GM19099 (cell line): ENCODE measurements around the gene STIMATE.

Experiments
- POLR2A ChIP-seq: IDR thresholded peaks from 3 replicates; pipeline ENCODE4 v1.6.1; 2011; ENCODE audit warnings: low read depth; ENCODE audit not compliant: insufficient read length; ENCODE audit errors: extremely low read depth

Gene STIMATE

DNA sequence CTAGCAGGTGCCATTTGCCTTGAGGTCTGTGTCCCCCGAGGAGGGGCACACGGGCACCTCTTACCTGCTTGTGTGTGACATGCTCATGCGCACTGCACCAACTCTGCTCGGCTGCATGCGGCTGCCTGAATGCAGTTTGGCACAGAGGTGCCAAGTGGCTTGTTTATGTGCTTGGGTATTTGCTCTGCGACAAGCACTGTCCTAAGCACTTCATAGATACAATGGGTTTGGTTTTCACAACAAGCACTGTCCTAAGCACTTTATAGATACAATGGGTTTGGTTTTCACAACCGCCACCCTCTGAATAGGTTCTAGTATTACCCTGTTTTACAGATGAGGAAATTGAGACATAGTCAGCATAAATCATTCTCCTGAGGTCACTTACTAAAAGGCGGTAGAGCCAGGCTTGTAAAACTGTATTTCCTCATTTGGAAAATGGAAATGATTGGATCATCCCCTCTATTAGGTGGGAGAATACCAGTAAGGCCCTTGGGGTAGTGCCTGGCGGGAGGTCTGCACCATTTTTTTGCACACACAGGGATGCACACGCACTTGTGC, 67.4 kb downstream of the STIMATE start:
- no peak for TF ChIP-seq POLR2A

DNA sequence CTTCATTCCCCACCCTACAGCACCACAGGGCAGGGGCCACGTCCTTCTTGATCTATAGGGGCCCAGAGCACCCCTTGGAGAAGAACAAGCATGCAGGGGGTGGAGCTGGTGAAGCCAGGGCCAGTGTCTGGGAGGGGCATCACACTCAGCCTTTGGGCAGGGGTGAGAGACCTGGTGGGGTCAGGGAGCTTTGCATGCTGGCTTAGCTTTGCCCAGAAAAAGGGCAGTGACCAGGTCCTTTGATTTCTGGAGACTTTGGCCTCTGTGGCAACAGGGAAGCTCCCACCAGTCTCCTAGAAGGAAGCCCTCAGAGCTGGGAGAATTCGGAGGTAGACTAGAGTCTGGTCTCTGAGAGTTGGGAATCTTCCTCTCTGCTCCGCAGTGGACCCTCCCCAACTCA, 67.9 kb downstream of the STIMATE start:
- TF ChIP-seq POLR2A: no peak

DNA sequence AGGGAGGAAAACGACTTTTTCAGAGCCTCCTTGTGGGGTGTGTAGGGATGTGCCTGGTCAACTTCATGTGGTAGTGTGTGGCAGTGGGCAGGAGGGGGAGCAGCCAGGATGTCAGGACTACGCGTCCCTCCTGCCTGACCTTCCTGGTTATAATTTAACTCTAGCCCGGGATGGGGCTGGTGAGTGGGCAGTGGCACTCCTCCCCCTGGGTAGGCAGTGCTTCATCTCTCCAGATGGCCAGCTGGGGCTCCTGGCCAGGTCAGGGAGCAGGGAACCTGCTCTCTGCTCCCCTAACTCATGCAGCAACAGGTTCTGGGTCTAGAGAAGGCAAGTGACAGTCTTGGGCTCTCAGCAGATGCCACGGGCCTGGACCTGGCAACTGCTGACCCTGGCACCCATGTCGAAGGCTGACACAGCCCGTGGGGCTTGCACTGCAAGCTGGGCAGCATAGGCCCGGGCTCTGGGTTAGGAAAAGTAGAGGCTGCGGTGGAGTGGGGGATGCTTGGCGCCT, 69.4 kb downstream of the STIMATE start:
- TF ChIP-seq POLR2A: no peak

DNA sequence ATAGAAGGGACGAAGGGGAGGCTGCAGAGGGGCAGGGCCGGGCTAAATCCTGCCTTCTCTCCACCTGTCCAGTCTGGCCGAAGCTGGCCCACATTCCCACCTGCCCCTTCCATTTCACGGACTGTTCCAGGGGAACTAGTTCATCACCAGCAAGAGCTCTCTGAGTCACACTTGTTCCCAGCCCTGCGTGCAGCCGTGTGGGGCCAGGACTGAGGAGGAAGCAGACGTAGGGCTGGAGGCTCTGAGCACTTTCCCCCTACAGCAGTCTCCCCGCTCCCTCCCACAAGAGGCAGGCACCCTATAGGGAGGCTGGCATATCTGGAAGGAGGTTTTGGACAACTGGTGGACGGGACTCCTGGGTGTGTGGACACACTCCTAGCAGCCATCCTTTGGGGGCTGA, 69.9 kb downstream of the STIMATE start:
- no peak for TF ChIP-seq POLR2A

DNA sequence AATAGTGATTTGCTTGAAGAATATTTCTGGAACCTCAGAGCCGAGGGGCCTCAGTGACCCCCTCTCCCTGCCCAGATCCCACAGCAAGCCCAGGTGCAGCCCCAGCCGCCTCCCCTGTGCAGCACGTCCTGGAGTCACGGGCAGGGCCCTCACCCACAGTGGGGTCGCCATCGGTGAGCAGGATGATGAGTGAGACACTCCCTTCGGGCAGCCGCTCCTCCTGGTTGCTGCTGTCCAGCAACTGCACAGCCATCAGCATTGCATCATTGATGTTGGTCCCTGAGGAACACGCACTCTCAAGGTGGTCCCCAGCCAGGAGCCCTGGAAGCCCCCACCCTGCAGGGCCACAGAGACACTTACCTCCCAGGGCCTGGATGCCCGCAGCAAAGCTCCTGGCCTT, 73.3 kb downstream of the STIMATE start:
- no peak for TF ChIP-seq POLR2A

DNA sequence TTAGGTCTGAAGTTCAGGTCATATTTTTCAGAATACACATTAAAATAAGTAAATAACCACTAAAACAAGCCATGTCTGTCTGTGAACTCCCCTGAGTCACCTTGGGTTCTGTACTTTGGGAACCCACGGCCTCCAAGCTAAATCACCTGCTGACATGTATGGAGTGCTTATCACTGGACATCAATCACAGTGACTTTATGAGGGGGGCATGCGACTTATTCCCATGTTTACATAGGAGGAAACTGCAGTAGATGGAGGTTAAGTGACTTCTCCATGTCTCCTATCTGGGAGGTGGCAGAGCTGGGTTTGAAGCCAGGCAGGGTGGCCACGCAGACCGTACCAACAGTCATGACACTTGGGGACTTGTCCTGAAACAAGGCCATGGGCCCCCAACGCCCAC, 75.0 kb downstream of the STIMATE start:
- no peak for TF ChIP-seq POLR2A

DNA sequence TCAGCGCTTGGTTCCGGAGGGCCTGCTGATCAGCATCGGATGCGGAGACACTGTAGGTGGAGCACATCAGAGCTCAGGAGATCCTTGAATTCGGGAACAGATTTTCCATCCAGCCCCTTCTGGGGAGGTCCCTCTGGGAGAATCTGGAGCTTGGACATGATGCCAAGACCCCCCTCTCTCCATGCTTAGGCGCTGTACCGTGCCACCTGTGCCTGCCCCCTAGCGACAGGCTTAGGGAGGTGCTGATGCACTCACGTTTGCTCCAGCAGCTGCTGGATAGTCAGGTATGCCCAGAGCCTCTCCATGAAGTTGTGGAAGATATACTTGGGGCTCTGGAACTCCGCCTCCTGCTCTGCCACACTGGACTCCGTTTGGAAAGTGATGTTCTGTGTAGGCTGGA, 76.6 kb downstream of the STIMATE start:
- TF ChIP-seq POLR2A: no peak

DNA sequence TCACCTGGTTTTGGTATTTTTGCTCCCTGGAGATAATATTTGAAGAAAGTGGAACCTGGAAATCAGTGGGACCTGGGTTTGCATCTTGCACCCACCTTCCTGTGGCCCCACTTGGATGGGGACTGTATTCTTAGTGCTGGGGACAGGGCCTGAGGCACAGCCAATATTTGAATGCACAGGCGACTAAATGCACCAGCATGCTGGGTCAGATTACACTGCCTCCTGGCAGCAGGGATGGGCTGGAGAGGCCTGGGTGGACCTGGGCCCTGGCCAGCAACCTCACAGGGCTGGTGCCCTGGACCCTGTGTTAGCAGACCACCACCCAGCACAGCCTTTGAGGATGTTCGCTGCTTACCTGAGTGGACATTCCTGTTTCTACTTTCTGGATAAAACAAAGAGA, 77.4 kb downstream of the STIMATE start:
- TF ChIP-seq POLR2A: no peak

DNA sequence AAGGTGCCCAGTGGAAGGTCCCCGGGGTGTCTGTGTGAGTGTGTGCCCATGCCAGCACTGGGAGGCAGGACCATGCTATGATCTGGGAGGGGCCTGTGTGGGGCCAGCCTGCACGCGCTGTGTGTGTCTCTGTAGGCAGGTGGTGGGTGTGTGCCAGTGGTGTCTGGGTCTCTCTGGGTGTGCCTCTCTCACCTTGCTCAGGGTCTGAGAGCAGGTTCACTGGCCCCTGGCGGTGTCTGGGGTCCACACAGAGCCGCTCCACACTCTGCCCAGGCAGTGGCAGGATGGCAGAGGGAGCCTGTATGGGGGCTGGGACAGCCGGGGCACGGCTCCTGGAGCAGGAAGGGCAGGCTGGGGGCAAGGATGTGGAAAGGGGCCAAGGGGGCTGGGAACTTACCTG, 79.5 kb downstream of the STIMATE start:
- TF ChIP-seq POLR2A: no peak

DNA sequence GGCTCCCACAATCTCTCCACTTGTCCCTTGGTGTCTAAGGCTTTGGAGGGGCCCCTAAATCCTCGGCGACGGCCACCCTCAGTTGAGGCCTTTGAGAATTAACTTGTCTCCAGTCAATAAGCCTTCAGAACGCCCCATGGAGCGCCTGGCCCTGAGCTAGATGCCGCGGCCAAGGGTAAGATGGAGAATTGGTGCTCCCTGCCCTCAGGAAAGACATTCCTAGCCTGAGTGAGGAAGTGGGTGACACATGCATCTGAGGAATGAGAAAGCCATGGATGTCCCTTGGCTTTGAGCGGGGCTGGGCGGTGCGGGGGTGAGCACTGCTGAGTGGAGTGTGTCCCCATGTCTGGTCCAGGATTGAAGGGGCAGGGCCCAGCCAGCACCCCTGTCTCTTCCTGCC, 80.1 kb downstream of the STIMATE start:
- no peak for TF ChIP-seq POLR2A

DNA sequence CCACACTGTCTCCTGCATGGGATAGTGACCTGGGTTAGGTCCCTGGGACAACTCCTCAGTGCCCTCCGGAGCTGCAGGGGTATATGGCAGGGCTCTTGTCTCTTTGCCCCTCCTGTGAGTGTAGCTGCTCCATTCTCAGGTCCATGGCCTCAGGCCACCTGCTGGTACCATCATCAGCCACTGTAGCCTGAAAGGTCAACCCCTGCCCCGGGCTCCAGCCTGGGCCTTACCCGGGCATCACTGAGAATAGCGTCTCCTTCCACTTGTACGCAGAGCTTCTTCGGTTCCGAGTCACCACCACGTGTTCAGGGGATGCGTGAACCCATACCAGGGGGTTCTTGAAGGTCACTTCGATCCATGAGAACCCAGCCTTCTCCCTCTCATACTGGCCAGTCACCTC, 80.7 kb downstream of the STIMATE start:
- no peak for TF ChIP-seq POLR2A

DNA sequence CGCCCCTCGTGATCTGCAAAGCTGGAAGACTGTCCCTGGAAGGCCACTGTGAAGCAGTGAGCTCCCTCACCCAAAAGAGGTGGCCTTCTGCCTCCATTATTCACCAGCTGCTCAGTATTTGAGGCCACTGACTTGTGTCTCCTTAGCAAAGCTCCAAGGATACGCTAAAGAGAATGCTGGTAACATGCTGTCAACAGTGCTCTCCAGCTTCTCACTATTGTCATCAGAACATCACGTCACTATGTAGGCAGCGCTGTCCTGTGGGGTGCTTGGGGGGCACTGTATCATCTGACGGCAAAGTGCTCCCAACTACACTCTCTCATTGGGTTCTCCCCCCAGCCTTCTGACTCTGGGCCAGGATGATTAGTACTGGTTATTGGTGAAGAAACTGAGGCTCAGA, 81.1 kb downstream of the STIMATE start:
- no peak for TF ChIP-seq POLR2A

DNA sequence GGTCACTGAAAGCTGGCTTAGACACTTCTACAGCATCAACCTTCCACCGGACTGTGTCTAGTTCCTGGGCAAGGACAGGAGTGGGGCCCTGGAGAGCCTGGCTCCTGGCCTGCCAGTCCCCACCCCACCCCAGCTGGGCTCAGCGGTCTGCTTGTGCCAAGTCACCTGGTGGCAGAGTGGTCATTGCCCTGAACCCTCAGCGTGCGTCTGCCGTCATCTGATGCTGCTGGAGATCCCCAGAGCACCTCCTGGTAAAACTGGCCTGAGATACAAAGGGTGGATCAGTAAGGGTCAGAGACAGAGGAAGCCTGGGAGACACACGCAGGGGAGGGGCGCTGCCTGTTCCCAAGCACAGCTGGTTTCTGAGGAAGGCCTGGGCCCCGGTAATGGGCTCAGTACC, 83.5 kb downstream of the STIMATE start:
- no peak for TF ChIP-seq POLR2A

DNA sequence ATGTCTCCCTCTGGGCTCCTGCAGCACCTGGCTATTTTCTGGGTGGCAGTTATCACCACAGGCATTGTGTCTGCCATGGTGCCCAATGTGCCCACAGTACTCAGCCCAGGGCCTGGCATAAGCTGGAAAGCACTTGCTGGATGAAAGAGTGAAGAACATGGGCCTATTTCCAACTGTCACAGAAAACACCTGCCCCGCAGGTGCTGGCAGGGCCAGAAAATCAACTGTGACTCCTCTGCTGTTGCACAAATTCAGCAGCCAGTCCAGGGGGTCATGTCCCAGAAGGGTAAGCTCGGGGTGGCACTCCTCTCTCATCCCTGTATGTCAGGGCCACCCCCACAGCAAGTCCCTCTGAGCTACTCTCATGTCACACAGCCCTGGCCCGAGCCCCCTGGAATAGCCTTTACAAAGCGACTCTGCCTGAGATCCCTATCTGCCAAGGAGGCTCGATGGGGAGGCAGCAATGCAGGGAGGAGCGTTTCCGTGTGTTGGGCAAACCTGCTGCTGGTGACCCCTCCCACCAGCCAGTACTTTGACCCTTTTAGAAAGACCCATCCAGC, 85.8 kb downstream of the STIMATE start:
- TF ChIP-seq POLR2A: no peak

DNA sequence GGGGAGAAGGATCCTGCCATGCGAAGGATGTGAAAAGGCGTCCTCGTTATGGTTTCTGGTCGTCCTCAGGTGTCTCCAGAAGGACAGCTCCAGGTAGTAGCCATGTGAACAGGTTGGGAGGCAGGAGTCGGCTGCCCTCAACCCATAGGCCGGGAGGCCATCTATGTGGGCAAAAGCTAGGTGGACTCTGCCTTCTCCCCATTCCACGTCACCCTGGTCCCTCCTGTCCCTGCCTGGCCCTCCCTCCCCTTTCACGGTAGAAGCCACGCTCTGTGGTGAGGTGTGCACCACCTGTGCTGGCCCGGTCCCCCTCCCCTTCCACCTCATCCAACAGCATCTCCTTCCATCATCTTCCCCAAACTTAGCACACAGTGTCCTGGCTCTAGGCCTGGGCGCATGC, 86.4 kb downstream of the STIMATE start:
- no peak for TF ChIP-seq POLR2A

DNA sequence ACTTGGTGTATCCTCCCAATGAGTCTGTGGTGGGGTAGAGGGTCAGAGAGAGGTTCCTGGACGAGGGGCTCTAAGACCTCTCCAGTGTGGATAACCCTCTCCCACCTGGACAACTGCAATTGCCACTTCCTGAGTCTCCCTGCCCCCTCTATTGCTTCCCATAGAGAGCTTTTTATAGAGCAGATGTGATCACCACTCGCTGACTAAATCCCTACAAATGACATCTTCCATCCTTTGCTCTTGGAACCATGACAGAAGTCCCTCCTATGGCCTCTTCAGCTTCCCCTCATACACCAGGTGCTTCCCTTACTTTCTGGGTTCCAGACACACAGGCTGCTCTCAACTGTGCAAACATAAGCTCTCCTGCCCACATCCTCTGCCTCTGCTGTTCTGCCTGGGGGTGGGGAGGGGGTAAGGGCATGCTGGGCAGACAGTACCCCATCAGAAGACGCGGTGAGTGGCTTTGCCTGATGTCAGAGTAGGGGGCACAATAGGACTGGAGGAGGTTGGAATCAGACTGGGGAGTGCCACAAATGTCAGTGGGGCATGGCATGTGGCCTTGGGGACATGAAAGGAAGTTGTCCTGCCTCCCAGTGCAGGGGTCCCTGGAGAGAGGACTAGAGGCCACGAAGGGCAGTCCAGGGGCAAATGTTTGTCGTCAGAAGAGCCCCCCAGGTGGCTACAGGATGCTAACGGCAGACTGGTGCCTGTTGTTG, 87.5 kb downstream of the STIMATE start:
- TF ChIP-seq POLR2A: no peak
